T-helper 2 cell treated with Interferon-gamma antibody and Interleukin-4, amounts not matched to agents 100 ng/mL and 5 ng/mL, for 36 hours (primary cell): ENCODE results near the gene NBPF11. TPM values are rescaled to one million over a fixed set of nuclear protein-coding genes. Genes with fewer than 3 reads are reported as not detected.
"Not testable (repeated sequence)": the region's sequence is repeated elsewhere in the genome, so short reads cannot be mapped to it uniquely, and the experiment has no call there.

ENCODE experiments used
- intact Hi-C: fragments of 100-400 bp; cut with micrococcal nuclease; formaldehyde crosslinking; loops from one replicate; pipeline ENCODE4 v1.15.1; 2023
- total RNA-seq: library from RNA; stranded (reverse); gene quantifications from 2 replicates; pipeline ENCODE4 v1.2.3, GENCODE V29; 2022

Gene NBPF11
- total RNA-seq, 1 donor from 2014 or later = 10.1 TPM

- intact Hi-C loops = not testable (repeated sequence)
Observed at GRCh38 chr1:148150945-148151344, 1.1 kb downstream of the NBPF11 start.

DNA sequence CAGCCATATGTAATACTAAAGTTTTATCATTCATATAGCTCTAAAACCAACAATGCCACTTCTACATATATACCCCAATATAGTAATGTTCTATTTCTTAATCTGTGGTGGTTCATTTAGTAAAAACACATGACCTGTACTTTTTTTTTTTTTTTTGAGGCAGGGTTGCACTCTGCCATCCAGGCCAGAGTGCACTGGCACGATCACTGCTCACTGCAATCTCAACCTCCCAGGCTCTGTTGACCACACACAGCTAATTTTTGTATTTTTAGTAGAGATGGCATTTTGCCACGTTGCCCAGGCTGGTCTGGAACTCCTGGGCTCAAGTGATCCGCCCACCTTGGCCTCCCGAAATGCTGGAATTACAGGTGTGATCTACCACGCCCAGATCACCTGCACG, 2.1 kb downstream of the NBPF11 start:
- intact Hi-C loops = not testable (repeated sequence)

DNA sequence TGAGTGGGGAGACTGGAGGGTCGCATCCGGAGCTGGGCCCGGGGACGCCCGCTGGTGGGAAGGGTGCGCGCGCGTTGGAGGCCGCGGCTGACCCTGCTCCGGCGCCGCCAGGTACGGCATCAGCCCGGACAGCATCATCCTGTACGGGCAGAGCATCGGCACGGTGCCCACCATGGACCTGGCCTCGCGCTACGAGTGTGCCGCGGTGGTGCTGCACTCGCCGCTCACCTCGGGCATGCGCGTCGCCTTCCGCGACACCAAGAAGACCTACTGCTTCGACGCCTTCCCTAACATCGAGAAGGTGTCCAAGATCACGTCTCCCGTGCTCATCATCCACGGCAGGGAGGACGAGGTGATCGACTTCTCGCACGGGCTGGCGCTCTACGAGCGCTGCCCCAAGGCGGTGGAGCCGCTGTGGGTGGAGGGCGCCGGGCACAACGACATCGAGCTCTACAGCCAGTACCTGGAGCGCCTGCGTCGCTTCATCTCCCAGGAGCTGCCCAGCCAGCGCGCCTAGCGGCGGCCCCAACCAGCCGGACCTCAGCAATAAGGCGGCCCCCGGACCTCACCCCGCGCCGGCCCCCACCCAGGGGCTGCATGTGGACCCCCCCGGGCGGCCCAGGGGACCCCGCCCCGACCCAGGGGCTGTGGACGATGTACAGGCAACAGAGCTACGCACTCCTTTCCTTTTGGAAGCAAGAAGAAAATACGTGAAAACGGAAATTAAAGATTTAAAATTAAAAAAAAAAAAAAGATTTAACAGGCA, 2.8 kb downstream of the NBPF11 start:
- intact Hi-C loops = not testable (repeated sequence)

DNA sequence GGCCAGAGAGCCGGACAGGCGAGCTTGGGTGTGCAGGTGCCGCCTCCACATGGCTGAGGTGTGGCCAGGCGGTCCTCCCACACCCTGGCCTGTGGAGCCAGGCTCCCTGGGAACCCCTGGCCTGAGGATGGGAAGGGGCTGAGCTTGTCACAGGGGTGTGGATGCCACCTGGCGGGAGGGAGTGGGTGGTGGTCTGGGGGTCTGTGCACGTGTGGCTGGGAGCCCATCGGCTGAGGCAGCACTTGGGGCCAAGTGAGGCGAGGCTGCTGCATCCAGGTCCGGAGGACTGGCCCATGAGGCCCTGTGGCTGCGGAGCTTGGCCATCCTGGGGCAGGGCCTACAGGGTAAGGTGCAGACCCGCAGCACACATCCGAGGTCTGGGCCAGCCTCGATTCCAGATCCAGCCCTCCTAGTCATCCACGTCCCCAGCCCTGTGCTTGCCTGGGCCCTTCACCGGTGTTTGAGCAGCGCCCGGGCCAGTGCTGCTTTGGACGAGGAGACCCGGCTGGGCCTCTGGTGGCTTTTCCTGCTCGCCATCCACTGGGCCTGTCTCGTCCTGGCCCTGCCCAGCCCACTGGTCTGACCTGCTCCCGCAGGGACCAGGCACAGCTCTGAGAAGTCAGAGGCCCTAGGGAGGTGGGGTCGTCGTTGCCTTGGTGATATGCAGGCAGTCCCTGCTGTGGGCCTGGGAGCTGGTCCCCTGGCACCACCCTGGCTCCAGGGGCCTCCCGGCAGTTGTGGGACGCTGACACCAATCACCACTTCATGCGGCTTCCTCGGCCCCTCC, 4.8 kb downstream of the NBPF11 start:
- intact Hi-C loops = not testable (repeated sequence)

GRCh38 chr1:148146191-148146997, 5.7 kb downstream of the NBPF11 start:
- intact Hi-C loops = not testable (repeated sequence)

DNA sequence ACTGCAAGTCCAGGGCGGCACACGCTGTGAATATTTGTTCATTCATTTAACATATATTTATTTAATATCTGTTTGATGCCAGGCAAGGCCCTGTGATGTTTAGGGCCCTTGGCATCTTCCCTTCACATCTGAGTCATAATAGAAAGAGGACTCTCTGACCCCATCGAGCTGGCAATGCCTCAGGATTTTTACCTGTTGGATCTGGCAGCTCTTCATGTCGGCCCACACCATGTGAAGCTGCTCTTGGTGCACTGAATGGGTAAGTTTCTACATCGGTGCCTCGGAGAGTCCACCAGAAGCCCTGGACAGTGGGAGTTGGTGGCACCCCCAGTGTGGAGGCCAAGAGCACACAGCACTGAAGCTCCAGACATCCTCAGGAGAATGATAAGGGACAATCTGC, 8.9 kb downstream of the NBPF11 start:
- intact Hi-C loops = not testable (repeated sequence)

DNA sequence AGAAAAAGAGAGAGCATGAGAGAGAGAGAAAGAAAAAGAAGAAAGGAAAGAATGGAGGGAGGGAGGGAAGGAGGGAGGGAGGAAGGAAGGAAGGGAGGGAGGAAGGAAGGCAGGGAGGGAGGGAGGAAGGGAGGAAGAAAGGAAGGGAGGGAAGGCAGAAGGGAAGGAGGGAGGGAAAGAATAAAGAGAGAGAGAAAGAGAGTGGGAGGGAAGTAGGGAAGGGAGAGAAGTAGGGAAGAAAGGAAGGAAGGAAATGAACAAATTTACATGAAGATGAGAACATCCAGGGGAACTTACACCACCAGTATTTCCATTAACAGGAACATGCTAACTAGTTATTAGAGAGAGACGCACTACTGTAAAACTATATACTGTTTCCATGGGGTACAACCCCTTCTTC, 10.1 kb downstream of the NBPF11 start:
- intact Hi-C loops = not testable (repeated sequence)

GRCh38 chr1:148138606-148139005, 13.5 kb downstream of the NBPF11 start:
- intact Hi-C loops = not testable (repeated sequence)

- intact Hi-C loops = not testable (repeated sequence)
Observed at GRCh38 chr1:148122341-148122740, 29.7 kb downstream of the NBPF11 start.

DNA sequence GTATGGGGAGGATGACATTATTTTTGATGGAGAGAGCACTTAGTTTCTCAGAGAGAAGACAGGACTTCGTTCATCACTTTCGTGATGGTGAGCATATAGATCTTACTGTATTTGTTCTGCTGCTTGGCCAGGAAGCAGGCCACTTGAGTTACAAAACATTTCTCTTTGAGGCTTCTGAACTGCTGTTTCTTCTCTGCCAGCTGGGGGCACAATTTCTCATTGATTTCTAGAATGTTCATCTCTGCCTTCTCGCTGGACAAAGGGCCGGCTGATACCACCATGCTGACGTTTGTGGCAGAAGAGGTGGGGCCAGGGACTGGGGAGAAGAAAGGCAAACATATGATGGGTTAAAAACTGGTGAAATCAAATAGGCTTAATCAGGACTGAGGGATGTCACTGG, 31.7 kb downstream of the NBPF11 start:
- intact Hi-C loops = not testable (repeated sequence)

- intact Hi-C loops = not testable (repeated sequence)
Observed at GRCh38 chr1:148095732-148096131, 56.3 kb downstream of the NBPF11 start.

DNA sequence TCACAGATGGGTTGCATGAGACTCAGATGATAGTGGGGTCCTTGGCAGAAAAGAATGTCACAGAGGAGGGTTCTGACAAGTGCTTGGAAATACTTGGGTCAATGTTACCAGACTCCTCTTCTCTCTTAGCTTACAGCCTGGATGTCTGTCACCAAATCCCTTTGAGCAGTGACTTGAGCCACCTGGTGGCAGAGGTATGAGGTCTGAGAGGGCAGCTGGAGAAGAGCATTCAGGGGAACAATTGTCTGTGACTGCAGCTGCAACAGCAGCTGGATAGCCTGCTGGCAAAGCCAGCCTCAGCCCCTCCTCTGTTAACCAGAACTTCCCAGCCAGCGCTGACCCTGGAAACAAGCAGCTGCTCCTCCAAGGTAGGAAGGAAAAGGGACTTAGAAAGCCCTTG, 65.9 kb downstream of the NBPF11 start:
- intact Hi-C loops = not testable (repeated sequence)

DNA sequence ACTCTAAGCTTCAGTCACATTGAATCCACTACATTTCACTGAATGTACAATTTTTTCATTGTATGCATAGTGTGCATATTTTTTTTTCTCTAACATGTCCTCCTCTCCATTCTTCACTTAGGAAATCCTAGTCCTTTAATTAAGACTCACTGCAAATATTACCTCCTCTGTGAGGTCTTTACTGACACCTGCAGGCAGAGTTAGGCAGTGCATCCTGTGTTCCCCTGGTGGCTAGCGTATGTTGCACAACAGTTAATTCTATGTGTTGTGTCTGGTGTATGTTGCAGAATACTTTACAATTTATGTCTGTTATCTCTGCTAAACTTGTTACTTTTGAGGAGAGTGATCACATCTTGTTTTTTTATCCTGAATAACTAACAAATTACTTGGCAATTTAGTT, 70.9 kb downstream of the NBPF11 start:
- intact Hi-C loops = not testable (repeated sequence)

DNA sequence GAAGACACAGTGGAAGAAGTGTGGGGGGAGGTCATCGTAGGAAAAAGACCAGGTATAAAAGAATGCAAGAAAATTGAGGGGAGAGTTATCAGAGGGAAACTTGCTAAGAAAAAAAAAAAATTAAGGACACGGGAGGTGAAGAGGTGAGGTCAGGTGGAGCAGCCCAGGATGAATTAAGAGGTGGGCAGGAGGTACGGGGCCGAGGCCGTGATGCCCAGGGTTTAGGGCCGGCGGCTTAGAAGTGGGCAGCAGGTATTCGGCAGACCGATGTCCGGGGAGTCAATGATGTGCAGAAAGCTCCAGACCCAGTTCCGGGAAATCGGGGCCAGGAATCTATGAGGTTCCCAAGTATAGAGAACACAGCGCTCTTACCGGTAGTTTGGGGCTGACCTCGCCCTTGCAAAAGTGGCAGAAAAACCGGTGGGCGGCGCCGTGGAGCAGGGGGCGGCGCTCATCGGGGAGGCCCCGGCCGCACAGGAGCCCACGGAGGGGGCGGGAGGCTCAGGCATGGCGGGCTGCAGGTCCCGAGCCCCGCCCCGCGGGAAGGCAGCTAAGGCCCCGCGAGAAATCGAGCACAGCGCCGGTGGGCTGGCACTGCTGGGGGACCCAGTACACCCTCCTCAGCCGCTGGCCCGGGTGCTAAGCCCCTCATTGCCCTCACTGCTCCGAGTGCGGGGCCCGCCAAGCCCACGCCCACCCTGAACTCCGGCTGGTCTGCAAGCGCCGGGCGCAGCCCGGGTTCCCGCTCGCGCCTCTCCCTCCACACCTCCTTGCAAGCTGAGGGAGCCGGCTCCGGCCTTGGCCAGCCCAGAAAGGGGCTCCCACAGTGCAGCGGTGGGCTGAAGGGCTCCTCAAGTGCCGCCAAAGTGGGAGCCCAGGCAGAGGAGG, 73.2 kb downstream of the NBPF11 start:
- intact Hi-C loops = not testable (repeated sequence)

DNA sequence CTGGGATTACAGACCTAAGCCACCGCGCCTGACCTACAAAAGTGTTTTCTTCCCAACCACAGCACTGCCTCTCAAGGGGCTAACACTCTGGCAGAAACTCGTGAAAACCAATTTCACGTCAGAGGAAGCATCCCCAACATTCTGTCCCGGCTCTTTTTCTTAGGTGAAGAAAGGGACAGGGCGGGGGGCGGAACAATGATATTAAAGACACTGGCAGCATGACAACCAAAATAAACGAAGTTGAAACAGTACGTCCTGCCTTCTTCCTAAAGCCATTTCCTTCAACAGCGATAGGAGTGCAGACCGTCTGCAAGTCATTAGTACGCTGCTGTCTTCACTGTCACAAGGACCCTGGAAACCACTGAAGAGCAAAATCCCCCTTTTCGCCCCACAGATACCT, 74.0 kb downstream of the NBPF11 start:
- intact Hi-C loops = not testable (repeated sequence)

DNA sequence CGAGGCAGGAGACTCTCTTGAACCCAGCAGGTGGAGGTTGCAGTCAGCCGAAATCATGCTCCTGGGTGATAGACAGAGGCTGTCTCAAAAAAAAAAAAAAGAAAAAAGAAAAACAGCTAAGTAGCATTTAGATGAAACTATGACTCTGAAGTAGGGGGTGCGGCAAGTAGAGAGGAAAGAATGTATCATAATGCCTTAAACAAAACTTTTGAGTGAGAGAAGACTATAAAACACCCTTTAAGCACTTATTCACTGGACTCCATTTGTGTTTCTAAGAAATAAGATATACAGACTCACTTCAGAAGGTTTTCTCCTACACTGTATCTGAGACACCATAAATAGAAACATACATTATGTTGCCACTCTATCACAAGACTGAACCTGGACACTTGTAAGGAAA, 74.6 kb downstream of the NBPF11 start:
- intact Hi-C loops = not testable (repeated sequence)

DNA sequence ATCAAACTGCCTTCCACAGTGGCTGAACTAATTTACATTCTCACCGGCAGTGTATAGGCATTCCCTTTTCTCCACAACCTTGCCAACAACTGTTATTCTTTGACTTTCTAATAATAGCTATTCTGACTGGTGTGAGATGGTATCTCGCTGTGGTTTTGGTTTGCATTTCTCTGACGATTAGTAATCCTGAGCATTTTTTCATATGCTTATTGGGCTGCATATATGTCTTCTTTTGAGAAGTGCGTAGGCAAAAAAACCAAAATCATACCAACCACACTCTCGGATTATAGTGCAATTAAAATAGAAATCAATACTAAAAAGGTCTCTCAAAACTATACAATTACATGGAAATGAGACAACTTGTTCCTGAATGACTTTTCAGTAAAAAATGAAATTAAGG, 78.7 kb downstream of the NBPF11 start:
- intact Hi-C loops = not testable (repeated sequence)

DNA sequence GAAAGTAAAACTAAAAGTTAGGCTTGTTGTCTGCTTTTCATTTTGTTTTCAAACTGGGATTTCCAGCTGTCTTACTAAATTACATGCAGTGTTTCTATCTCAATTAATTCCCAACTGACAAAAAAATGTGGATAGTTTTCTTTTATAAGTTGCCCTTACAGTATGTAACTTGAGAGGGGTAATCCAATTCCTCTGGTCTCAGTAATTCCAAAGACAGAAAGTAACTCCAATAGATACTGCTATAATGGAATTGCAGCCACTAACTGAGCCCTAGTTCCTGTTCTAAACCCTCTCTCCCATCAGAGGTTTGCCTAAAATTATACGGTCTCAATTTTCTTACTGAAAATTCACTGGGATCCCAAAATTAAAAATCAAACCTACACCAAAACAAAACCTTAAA, 83.5 kb downstream of the NBPF11 start:
- intact Hi-C loops = not testable (repeated sequence)

DNA sequence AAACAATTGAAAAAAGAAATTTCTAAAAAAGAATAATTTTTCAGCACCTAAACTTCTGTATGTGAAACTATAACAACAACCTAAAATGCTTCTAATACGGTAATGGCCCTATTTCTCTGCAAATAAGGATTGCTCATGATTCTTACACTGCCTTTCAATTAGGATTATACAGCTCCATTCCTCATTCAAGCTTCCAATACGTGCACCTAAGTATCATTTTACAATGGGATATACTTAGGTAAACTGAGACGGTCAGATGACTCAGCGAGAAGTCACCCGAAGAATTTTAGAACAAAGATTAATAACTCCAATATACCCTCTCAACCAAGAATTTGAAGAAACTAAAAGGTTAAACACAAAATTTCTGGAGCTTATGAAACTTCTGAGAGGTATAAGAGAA, 83.9 kb downstream of the NBPF11 start:
- intact Hi-C loops = not testable (repeated sequence)

GRCh38 chr1:148060294-148060701, 91.8 kb downstream of the NBPF11 start:
- intact Hi-C loops = not testable (repeated sequence)

DNA sequence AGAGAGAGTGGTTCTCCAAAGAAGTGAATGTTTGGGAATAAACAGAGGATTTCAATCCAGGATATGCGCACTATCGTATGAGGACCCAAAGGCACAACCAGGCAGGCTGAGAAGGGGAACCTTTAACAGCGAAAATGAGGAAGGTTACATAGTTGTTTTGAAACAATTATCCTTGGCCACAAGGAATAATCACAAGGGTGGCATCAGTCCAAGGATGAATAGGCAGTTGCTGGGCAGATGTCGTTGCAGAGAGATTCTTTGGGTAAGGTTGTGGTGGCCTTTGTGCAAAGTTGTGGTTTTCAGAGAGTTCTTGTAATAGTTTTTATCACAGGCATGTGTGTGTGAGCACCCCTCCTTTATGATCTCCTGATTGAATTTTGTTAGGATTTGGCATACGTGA, 94.7 kb downstream of the NBPF11 start:
- intact Hi-C loops = not testable (repeated sequence)
